GM19025 (cell line): ENCODE data around the gene SLC12A7.

Experiments used
- ATAC-seq: cut with Tn5 transposase; IDR thresholded peaks from one replicate; pipeline ENCODE4 v1.9.1; 2021; ENCODE audit warnings: mild to moderate bottlenecking, low read depth, moderate library complexity; ENCODE audit not compliant: unreplicated experiment

The SLC12A7 gene

GRCh38 chr5:1141834-1142233 lies 30.0 kb upstream of the SLC12A7 start:
- ATAC-seq = no peak

- ATAC-seq = no peak
These were observed 28.9 kb upstream of the SLC12A7 start for GRCh38 chr5:1140818-1141189.

GRCh38 chr5:1140171-1140817 lies 28.4 kb upstream of the SLC12A7 start:
- ATAC-seq = no peak

DNA sequence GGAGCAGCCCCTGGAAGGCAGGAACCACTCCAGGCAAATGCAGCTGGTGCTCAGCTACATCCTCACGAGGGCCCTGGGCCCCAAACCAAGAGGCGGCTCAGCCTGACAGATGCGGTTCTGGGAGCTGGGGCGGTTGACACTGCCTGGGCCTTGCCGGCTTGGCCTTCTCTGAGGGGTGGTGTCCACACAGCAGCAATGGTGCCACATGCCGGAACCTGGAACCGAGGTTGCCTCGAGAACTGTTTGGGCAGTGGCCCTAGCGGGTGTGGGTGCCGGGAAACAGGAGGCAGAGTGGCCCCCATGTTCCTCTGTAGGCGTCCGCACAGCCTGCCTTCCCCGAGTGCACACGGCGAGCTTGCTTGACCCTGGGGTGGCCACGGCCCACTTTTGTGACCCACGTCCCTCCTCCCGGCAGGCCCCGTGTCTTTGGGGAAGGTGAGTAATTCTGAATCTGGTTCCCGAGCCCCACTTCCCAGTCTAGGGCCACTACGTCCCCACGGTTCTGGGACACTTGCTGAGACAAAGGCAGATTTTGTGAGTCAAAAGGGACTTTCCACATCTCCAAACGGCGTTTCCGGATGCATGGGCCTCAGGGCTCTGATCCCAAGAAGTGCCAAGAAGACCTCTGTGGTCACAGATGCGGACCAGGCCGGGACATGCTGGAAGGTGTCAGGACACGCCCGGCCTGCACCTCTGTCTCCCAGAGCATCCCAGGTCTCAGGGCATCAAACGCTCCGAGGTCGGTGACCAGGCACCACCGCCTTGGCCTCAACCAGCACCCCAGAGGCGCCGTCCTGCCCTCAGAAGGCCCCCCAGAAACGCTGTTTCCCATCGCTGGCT lies 27.7 kb upstream of the SLC12A7 start:
- no peak for ATAC-seq

GRCh38 chr5:1138445-1139245 lies 26.8 kb upstream of the SLC12A7 start:
- no peak for ATAC-seq

- ATAC-seq = no peak
These were observed 25.9 kb upstream of the SLC12A7 start for GRCh38 chr5:1137567-1138444.

GRCh38 chr5:1136814-1137213 lies 25.0 kb upstream of the SLC12A7 start:
- ATAC-seq = no peak

DNA sequence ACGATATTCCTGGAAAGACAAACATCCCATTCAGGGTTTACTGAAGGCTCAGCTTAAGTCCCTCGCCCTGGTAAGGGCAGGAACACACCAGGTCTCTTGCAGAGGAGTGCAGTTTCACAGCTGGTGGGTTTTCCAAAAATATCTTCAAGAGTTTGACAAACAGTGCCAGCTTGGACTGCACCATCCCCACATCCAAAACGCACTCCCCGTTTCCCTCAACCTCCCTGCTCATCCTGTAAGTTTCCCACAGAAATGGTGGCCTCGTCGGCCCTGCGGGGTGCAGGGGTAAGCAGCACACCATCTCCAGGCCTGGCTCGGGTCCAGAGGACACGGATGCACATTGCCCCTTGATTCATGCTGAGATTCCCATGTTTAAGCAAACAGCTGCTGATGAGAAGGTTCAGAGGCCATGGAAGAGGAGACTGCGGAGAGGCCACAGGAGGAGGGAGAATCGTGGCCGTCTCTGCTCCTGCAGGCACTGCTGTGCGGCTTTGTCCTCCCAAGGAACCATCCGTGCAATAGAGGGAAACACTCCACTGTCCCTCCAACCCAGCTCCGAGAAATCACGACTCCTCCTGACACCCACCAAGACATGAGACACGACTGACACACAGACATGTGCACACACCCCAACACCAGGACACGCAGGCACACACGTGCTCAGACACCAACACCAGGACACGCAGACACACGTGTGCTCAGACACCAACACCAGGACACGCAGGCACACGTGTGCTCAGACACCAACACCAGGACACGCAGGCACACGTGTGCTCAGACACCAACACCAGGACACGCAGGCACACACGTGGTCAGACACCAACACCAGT lies 24.0 kb upstream of the SLC12A7 start:
- ATAC-seq = no peak

GRCh38 chr5:1134478-1134877 lies 22.6 kb upstream of the SLC12A7 start:
- ATAC-seq = peak; percentile 43

DNA sequence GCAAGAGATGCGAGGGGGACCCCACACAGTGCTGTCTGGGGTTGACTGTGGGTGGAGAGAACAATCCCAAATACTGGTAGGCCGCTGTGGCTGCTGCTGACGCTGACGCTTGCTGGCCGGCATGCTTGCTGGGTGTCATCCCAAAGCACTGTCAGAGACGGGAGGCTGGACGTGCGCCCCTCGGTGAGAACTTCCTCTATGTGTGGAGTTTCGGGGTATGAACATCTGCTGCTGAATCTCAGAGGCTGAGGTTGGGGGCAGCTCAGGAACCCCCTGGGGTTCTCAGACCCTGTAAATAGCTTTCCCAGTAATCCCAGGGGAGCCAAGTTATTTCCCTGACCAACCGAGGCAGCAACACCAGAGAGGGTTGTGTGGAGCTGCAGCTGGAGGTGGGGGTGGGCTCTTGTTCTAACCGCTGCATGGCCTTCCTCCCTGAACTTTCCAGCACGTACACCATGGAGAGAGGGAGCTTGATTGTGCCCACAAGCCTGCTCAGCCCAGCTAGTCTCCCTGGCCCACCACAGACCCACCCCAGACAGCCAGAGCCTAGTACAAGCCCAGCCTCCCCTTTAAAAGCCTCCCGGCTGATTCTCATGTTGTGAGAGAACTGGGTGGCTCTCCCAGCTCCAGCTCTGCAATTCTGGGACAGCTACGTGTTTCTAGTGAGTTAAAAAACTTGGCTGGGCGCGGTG lies 21.8 kb upstream of the SLC12A7 start:
- peak; percentile 49 for ATAC-seq

DNA sequence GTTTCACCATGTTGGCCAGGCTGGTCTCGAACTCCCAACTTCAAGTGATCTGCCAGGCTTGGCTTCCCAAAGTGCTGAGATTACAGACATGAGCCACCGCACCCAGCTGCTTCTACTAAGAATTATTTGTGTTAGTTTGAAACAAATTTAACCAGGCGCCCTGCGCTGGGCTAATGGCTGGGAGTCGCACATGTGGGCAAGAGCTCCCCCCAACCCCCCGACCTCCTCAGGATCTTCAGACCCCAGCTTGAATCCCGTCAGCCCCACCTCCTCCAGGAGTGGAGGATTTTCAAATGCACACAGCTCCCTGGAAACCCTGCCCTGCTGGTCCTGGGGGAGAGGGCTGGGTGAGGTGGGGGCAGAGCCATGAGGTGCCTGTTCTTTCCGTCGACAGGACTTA lies 21.2 kb upstream of the SLC12A7 start:
- ATAC-seq = no peak

GRCh38 chr5:1132570-1132969 lies 20.7 kb upstream of the SLC12A7 start:
- no peak for ATAC-seq

DNA sequence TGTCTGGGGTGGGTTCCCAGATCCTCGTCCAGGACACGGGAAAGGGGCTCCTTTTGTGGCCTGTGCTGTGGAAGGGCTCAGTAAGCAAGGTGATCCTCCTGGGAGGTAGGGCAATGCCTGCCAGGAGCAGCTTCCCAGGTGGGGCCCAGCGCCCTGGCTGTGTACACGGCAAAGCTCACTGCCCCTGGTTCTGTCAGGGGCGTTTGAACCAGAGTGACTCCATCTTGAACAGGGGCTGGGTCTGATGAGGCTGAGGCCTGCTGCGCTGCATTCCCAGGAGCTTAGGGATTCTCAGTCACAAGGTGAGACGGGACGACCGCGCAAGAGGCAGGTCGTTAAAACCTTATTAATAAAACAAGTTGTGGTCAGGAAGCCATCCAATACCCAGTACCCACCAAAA lies 19.9 kb upstream of the SLC12A7 start:
- ATAC-seq = no peak

DNA sequence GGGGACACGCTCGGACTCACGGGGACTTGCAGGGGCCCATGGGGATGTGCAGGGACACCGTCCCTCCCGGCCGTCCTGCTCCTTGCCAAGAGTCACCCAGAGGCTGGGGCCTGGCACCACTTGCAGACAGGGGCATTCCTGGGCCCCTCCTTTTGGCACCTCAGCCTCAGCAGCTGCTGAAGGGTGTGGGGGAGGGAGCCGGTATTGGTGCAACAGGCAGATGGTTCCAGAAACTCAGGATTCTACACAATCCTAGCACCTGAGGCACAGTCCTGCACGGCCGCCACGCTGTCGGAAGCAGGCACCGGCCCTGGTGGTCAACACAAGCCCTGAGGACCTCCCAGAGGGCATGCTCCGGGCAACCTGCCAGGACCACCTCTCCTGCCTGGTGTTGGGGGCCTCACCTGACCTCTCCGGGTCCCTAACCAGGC lies 19.3 kb upstream of the SLC12A7 start:
- no peak for ATAC-seq

- no peak for ATAC-seq
These were observed 18.5 kb upstream of the SLC12A7 start for GRCh38 chr5:1130218-1130946.

DNA sequence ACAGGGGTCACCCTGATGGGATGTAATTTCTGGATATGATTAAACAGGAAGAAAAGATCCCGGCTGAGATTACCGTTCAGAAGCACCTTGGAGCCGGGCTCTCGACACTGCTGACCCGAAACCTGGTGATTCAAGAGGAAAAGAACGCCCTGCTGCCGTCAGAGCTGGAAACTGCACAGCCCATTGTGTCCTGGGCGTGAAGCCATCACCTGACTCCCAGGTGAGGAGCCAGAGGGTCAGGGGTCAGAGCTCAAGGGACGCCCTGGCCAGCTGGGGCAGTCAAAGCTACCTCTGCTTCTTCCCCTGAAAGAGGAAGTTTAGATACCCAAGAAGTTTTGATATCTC lies 17.8 kb upstream of the SLC12A7 start:
- ATAC-seq = no peak

- no peak for ATAC-seq
These were observed 17.3 kb upstream of the SLC12A7 start for GRCh38 chr5:1128977-1129710.
